Measurements from ENCODE around the gene ZNF691.
"Not testable (repeated sequence)": the region's sequence is repeated elsewhere in the genome, so short reads cannot be mapped to it uniquely, and the experiment has no call there.

Gene ZNF691

GRCh38 chr1:42859366-42859765 lies 13.0 kb downstream of the ZNF691 start:
- not testable (repeated sequence) for DNase-seq (ENCODE audit: low read depth)

GRCh38 chr1:42860339-42861013 lies 14.1 kb downstream of the ZNF691 start:
- no peak for DNase-seq (ENCODE audit: low read depth)

- DNase-seq (ENCODE audit: low read depth) = no peak
These were observed 14.6 kb downstream of the ZNF691 start for GRCh38 chr1:42861014-42861399.

- DNase-seq (ENCODE audit: low read depth) = no peak
These were observed 20.1 kb downstream of the ZNF691 start for GRCh38 chr1:42866549-42866948.

- not testable (repeated sequence) for DNase-seq (ENCODE audit: low read depth)
These were observed 22.1 kb downstream of the ZNF691 start for GRCh38 chr1:42868466-42868865.

GRCh38 chr1:42869254-42869653 lies 22.8 kb downstream of the ZNF691 start:
- DNase-seq (ENCODE audit: low read depth) = not testable (repeated sequence)

GRCh38 chr1:42869751-42870150 lies 23.3 kb downstream of the ZNF691 start:
- DNase-seq (ENCODE audit: low read depth) = not testable (repeated sequence)

GRCh38 chr1:42873108-42873507 lies 26.7 kb downstream of the ZNF691 start:
- DNase-seq (ENCODE audit: low read depth) = not testable (repeated sequence)

- no peak for DNase-seq (ENCODE audit: low read depth)
These were observed 27.3 kb downstream of the ZNF691 start for GRCh38 chr1:42873670-42874069.

- DNase-seq (ENCODE audit: low read depth) = no peak
These were observed 29.6 kb downstream of the ZNF691 start for GRCh38 chr1:42876009-42876408.

GRCh38 chr1:42877380-42877779 lies 31.0 kb downstream of the ZNF691 start:
- no peak for DNase-seq (ENCODE audit: low read depth)

GRCh38 chr1:42880384-42880783 lies 34.0 kb downstream of the ZNF691 start:
- no peak for DNase-seq (ENCODE audit: low read depth)

GRCh38 chr1:42886046-42886739 lies 39.8 kb downstream of the ZNF691 start:
- no peak for DNase-seq (ENCODE audit: low read depth)

- DNase-seq (ENCODE audit: low read depth) = no peak
These were observed 40.4 kb downstream of the ZNF691 start for GRCh38 chr1:42886800-42887199.

GRCh38 chr1:42887366-42887765 lies 41.0 kb downstream of the ZNF691 start:
- DNase-seq (ENCODE audit: low read depth) = no peak

GRCh38 chr1:42888013-42888633 lies 41.7 kb downstream of the ZNF691 start:
- no peak for DNase-seq (ENCODE audit: low read depth)

GRCh38 chr1:42889264-42889663 lies 42.9 kb downstream of the ZNF691 start:
- DNase-seq (ENCODE audit: low read depth) = no peak

- no peak for DNase-seq (ENCODE audit: low read depth)
These were observed 45.2 kb downstream of the ZNF691 start for GRCh38 chr1:42891465-42892138.

GRCh38 chr1:42899960-42900359 lies 53.5 kb downstream of the ZNF691 start:
- DNase-seq (ENCODE audit: low read depth) = not testable (repeated sequence)

All from activated T-cell treated with anti-CD3 and anti-CD28 coated beads for 1 hour (primary cell).